ENCODE measurements around the gene LENG8. TPM values are rescaled to one million over a fixed set of nuclear protein-coding genes. Genes with fewer than 3 reads are reported as not detected.

LENG8 gene
- total RNA-seq, 1 donor from 2014 or later: 36.6 TPM

- Mint-ChIP-seq H3K4me1 (peaks cover 4% of the 10 kb centered on the region), H3K4me3 (peak overlapping the region; percentile 1), H3K27me3 (ENCODE audit: insufficient read depth, low read depth) (peaks cover 22% of the 10 kb centered on the region), H3K9me3 (no peaks in the 10 kb centered on the region), H3K27ac (no peak overlapping the region), H3K36me3 (no peaks in the 10 kb centered on the region)
- H3K9me3 ChIP-seq (ENCODE audit: low read depth): no peaks in the 10 kb centered on the region
- no peaks in the 10 kb centered on the region for H3F3A ChIP-seq (ENCODE audit: low read depth)
- H3K4me3 ChIP-seq: no peak overlapping the region
- H3K27ac ChIP-seq: no peak overlapping the region
- H3K9ac ChIP-seq: no peak overlapping the region
- H3K79me2 ChIP-seq (ENCODE audit: low read depth): no peaks in the 10 kb centered on the region
- H2AFZ ChIP-seq (replicated peaks): no peak overlapping the region
- DNase-seq (ENCODE audit: low spot score): peak; percentile 93
- no peak overlapping the region for H3K4me2 ChIP-seq
- TF ChIP-seq EZH2 (IDR thresholded peaks at IDR 0.05) (no peak), EZH2phosphoT487 (IDR thresholded peaks at IDR 0.05) (no peak)
- TF ChIP-seq, protein P1, sequence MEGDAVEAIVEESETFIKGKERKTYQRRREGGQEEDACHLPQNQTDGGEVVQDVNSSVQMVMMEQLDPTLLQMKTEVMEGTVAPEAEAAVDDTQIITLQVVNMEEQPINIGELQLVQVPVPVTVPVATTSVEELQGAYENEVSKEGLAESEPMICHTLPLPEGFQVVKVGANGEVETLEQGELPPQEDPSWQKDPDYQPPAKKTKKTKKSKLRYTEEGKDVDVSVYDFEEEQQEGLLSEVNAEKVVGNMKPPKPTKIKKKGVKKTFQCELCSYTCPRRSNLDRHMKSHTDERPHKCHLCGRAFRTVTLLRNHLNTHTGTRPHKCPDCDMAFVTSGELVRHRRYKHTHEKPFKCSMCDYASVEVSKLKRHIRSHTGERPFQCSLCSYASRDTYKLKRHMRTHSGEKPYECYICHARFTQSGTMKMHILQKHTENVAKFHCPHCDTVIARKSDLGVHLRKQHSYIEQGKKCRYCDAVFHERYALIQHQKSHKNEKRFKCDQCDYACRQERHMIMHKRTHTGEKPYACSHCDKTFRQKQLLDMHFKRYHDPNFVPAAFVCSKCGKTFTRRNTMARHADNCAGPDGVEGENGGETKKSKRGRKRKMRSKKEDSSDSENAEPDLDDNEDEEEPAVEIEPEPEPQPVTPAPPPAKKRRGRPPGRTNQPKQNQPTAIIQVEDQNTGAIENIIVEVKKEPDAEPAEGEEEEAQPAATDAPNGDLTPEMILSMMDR (IDR thresholded peaks at IDR 0.05): peak; percentile 78
- no peaks in the 10 kb centered on the region for H3K36me3 ChIP-seq
- no peaks in the 10 kb centered on the region for H3K4me1 ChIP-seq
- no peaks in the 10 kb centered on the region for H4K20me1 ChIP-seq (ENCODE audit: low read depth)
- no peaks in the 10 kb centered on the region for H3K27me3 ChIP-seq
Measured at GRCh38 chr19:54481326-54481930, 32.4 kb downstream of the LENG8 start.

DNA sequence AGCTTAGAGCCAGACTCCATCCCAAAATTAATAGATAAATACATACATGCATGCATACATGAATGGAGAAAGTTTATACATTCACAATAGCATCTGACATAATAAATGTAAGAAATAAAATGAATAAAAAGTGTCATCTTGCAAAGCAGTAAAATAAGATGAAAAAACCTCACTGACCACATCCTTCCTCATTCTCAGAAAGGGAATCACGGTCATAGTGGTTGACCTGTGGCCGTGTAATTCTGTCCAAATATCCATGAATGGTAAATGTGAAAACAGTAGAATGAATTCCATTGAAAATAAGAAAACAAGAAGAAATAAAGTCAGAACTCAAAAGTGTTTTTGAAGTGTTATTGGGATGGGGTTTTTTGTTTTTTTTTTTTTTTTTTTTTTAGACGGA, 33.9 kb downstream of the LENG8 start:
- Histone ChIP-seq H3K9ac (no peak overlapping the region), H3K27ac (no peak overlapping the region), H3K79me2 (ENCODE audit: low read depth) (no peaks in the 10 kb centered on the region), H4K20me1 (ENCODE audit: low read depth) (no peaks in the 10 kb centered on the region), H3K9me3 (ENCODE audit: low read depth) (no peaks in the 10 kb centered on the region), H3K4me2 (no peak overlapping the region), H3K4me1 (no peaks in the 10 kb centered on the region), H3K36me3 (no peaks in the 10 kb centered on the region), H3K27me3 (no peaks in the 10 kb centered on the region), H3K4me3 (no peak overlapping the region), H2AFZ (replicated peaks) (no peak overlapping the region), H3F3A (ENCODE audit: low read depth) (no peaks in the 10 kb centered on the region)
- H3K36me3 Mint-ChIP-seq: no peaks in the 10 kb centered on the region
- no peaks in the 10 kb centered on the region for H3K9me3 Mint-ChIP-seq
- no peaks in the 10 kb centered on the region for H3K4me1 Mint-ChIP-seq
- no peak for DNase-seq (ENCODE audit: low spot score)
- TF ChIP-seq, protein P1 (IDR thresholded peaks at IDR 0.05): no peak
- no peak for TF ChIP-seq EZH2phosphoT487 (IDR thresholded peaks at IDR 0.05)
- no peak for TF ChIP-seq EZH2 (IDR thresholded peaks at IDR 0.05)
- no peak overlapping the region for H3K4me3 Mint-ChIP-seq
- H3K27ac Mint-ChIP-seq: no peak overlapping the region
- H3K27me3 Mint-ChIP-seq (ENCODE audit: insufficient read depth, low read depth): peaks cover 16% of the 10 kb centered on the region

DNA sequence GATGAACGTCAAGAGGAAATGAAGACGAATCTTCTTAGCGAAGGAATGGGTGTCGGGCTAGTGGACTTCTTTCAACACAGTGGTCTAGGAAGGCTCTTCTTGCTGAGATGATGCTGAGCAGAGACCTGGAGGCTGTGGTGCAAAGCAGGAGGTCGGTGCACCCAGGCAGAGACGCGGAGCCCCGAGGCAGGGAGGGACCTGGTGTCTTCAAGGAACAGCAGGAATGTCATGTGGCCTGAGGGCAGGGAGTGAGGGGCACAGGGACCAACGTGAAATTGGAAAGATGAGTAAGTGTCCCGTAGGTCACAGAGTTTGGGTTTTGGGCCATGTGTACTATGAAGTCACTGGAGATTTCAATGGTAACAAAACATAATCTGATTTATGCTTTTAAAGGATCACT, 35.5 kb downstream of the LENG8 start:
- no peaks in the 10 kb centered on the region for H3K9me3 Mint-ChIP-seq
- Histone ChIP-seq H3K9ac (no peak overlapping the region), H3K4me1 (no peaks in the 10 kb centered on the region), H3K36me3 (no peaks in the 10 kb centered on the region), H4K20me1 (ENCODE audit: low read depth) (no peaks in the 10 kb centered on the region), H3K27me3 (no peaks in the 10 kb centered on the region), H3K27ac (no peak overlapping the region), H3F3A (ENCODE audit: low read depth) (no peaks in the 10 kb centered on the region), H3K4me3 (no peak overlapping the region), H3K79me2 (ENCODE audit: low read depth) (no peaks in the 10 kb centered on the region), H3K9me3 (ENCODE audit: low read depth) (no peaks in the 10 kb centered on the region), H2AFZ (replicated peaks) (no peak overlapping the region), H3K4me2 (no peak overlapping the region)
- H3K27ac Mint-ChIP-seq: no peak overlapping the region
- no peaks in the 10 kb centered on the region for H3K36me3 Mint-ChIP-seq
- TF ChIP-seq, protein P1 (IDR thresholded peaks at IDR 0.05): no peak
- TF ChIP-seq EZH2 (IDR thresholded peaks at IDR 0.05) (no peak), EZH2phosphoT487 (IDR thresholded peaks at IDR 0.05) (no peak)
- H3K4me1 Mint-ChIP-seq: no peaks in the 10 kb centered on the region
- H3K27me3 Mint-ChIP-seq (ENCODE audit: insufficient read depth, low read depth): peaks cover 13% of the 10 kb centered on the region
- DNase-seq (ENCODE audit: low spot score): no peak
- no peak overlapping the region for H3K4me3 Mint-ChIP-seq
